Adrenal gland (tissue), 12 donors: ENCODE measurements around the gene OR10G3. TPM values are rescaled to one million over a fixed set of nuclear protein-coding genes. Genes with fewer than 3 reads are reported as not detected.
"Not testable (repeated sequence)": the region's sequence is repeated elsewhere in the genome, so short reads cannot be mapped to it uniquely, and the experiment has no call there.

Source experiments
- DNase-seq, 7 donors: peaks; one replicate each; pipeline ENCODE4 v3.0.0-alpha.2; 2019 to 2020
- H3K27ac ChIP-seq, 5 donors: fragments of 200-600 bp; sonication (generic) in 4 of 5; 1 replicate in 3 of 5; 2 replicates in 2 of 5; pipeline versions ENCODE4 v1.5.1 to v1.8.0; 2016 to 2020; ENCODE audit warnings: mild to moderate bottlenecking in 1 of 5
- H3K27me3 ChIP-seq: fragments of 200-600 bp; 2 replicates; pipeline ENCODE4 v1.8.0; 2021
- H3K36me3 ChIP-seq, 2 donors: fragments of 200-600 bp; replicated peaks in 1 of 2; 1 replicate in 1 of 2; 2 replicates in 1 of 2; pipeline versions ENCODE4 v1.5.1 to v1.8.0; 2018 to 2022
- H3K4me1 ChIP-seq, 2 donors: fragments of 200-600 bp; replicated peaks in 1 of 2; 1 replicate in 1 of 2; 2 replicates in 1 of 2; pipeline versions ENCODE4 v1.5.1 to v1.8.0; 2018 to 2021
- H3K4me3 ChIP-seq, 4 donors: fragments of 200-600 bp; sonication (generic) in 3 of 4; one replicate each; pipeline ENCODE4 v1.5.1; 2016 to 2018
- H3K9me3 ChIP-seq, 3 donors: fragments of 200-600 bp; sonication (generic) in 1 of 3; replicated peaks in 1 of 3; 1 replicate in 2 of 3; 2 replicates in 1 of 3; pipeline versions ENCODE4 v1.5.1 to v1.8.0; 2016 to 2021
- POLR2A ChIP-seq, 2 donors: fragments of 450-650 bp; IDR thresholded peaks; one replicate each; pipeline ENCODE4 v1.6.1; 2017; ENCODE audit warnings: antibody characterized with exemption in 2 of 2, mild to moderate bottlenecking in 2 of 2, moderate library complexity in 1 of 2
- WGBS, 4 donors: extraction: QIAGEN DNeasy Blood & Tissue Kit in 2 of 4; methylation state at CpG; one replicate each; pipeline versions ENCODE4 v1.1.5 to v1.1.7; 2013 to 2017; 5-methylcytosine and 5-hydroxymethylcytosine counted together
- intact Hi-C, 2 donors: fragments of 100-400 bp; cut with DNase I; formaldehyde crosslinking; loops; one replicate each; pipeline versions ENCODE4 v1.14.1 to v1.15.0; 2022 to 2023
- polyA plus RNA-seq, 3 donors: library from polyadenylated mRNA; stranded (reverse); fragments of 200-250 nt in 2 of 3; fragments of 350-450 nt in 1 of 3; fragmentation: Illumina TruSeq in 1 of 3; extraction: RNeasy Lipid Tissue Mini Kit (QIAGEN cat#74804) in 1 of 3; gene quantifications; one replicate each; pipeline ENCODE4 v1.2.3, GENCODE V29; 2013 to 2014
- total RNA-seq, 9 donors: library from RNA; depleted of rRNA in 4 of 9; stranded (reverse); fragments of >200 nt in 4 of 9; fragments of 120-200 nt in 1 of 9; fragmentation: NEBNext Ultra II Directional in 1 of 9; extraction: Animal tissue kit (Norgen Biotek cat#: 25700) in 1 of 9; gene quantifications; one replicate each; pipeline versions ENCODE4 v1.1.0 to v1.2.4, GENCODE V29; 2013 to 2023
- TF ChIP-seq, protein P1 (sequence below), 6 experiments: fragments of 450-650 bp in 4 of 6; fragments of 200-600 bp in 2 of 6; sonication (generic) in 1 of 6; IDR thresholded peaks; 1 replicate in 5 of 6; 2 replicates in 1 of 6; pipeline versions ENCODE4 v1.5.1 to v1.8.0; 2016 to 2021; ENCODE audit warnings: antibody characterized with exemption in 6 of 6, mild to moderate bottlenecking in 2 of 6, moderate library complexity in 1 of 6
- donor health status: healthy with polysubstance abuse.
- donor health status: Bipolar disorder and iron deficiency.
- donor health status: DM: yes; HTN: yes; CAD: no.
- donor health status: DM: no; HTN: no; CAD: no.
- donor health status: DM: no; HTN: no; CAD: no.
- donor health status: DM: yes; HTN: yes; CAD: no.

The OR10G3 gene
- total and polyA plus RNA-seq, 12 donors = not detected

DNA sequence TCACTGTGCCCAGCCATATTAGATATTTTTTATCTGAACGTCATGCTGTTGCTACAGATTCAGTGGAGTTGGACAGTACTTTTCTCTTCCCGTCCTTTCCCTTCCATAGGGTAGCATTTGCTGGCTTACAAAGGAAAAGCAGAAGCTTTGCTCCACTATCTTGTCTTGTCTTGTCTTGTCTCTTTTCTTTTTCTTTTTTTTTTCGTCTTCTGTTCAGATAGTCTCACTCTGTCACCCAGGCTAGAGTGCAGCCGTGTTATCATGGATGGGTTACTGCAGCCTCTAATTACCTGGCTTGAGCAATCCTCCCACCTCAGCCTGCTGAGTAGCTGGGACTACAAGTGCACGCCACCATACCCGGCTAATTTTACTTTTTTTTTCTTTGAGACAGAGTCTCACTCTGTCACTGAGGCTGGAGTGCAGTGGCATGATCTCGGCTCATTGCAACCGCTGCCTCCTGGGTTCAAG, 21.1 kb downstream of the OR10G3 start:
- H3K27me3 ChIP-seq = no peaks in the 10 kb centered on the region
- WGBS, 4 donors = 75 to 79% (median 76%) methylated on average over 8 of the region's 8 CpGs
- no peaks in the 10 kb centered on the region for H3K9me3 ChIP-seq
- peaks cover 0 to 14% of the 10 kb centered on the region in 2 donors for H3K4me1 ChIP-seq
- DNase-seq = no peak
- TF ChIP-seq, protein P1, sequence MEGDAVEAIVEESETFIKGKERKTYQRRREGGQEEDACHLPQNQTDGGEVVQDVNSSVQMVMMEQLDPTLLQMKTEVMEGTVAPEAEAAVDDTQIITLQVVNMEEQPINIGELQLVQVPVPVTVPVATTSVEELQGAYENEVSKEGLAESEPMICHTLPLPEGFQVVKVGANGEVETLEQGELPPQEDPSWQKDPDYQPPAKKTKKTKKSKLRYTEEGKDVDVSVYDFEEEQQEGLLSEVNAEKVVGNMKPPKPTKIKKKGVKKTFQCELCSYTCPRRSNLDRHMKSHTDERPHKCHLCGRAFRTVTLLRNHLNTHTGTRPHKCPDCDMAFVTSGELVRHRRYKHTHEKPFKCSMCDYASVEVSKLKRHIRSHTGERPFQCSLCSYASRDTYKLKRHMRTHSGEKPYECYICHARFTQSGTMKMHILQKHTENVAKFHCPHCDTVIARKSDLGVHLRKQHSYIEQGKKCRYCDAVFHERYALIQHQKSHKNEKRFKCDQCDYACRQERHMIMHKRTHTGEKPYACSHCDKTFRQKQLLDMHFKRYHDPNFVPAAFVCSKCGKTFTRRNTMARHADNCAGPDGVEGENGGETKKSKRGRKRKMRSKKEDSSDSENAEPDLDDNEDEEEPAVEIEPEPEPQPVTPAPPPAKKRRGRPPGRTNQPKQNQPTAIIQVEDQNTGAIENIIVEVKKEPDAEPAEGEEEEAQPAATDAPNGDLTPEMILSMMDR (IDR thresholded peaks at IDR 0.05) = no peak
- TF ChIP-seq POLR2A (IDR thresholded peaks at IDR 0.05) = no peak
- intact Hi-C loops = loop anchor here (5.0 to 10.0 kb wide), 2 partner anchors 61 to 64 kb away; no protein-coding TSS in a partner anchor
- H3K36me3 ChIP-seq = no peaks in the 10 kb centered on the region
- H3K4me3 ChIP-seq = no peak overlapping the region
- H3K27ac ChIP-seq = no peak overlapping the region

GRCh38 chr14:21557084-21557901, 22.6 kb downstream of the OR10G3 start:
- Histone ChIP-seq H3K9me3 (no peaks in the 10 kb centered on the region), H3K36me3 (no peaks in the 10 kb centered on the region), H3K27me3 (no peaks in the 10 kb centered on the region), H3K27ac (peak overlapping the region in 3 of 5 donors; percentile 10 to 74 (median 52)), H3K4me3 (peak overlapping the region in 1 of 4 donors; percentile 41), H3K4me1 (peaks cover 0 to 14% of the 10 kb centered on the region in 2 donors)
- TF ChIP-seq POLR2A (IDR thresholded peaks at IDR 0.05) = no peak
- TF ChIP-seq, protein P1 (IDR thresholded peaks at IDR 0.05) = peak; percentile 69 to 92 (median 72)
- 6 to 9% (median 8%) methylated on average over 11 of the region's 11 CpGs for WGBS, 4 donors
- intact Hi-C loops = loop anchor here (5.0 to 10.0 kb wide), 2 partner anchors 60 to 62 kb away; no protein-coding TSS in a partner anchor
- DNase-seq = peak; percentile 74 to 92 (median 78)

DNA sequence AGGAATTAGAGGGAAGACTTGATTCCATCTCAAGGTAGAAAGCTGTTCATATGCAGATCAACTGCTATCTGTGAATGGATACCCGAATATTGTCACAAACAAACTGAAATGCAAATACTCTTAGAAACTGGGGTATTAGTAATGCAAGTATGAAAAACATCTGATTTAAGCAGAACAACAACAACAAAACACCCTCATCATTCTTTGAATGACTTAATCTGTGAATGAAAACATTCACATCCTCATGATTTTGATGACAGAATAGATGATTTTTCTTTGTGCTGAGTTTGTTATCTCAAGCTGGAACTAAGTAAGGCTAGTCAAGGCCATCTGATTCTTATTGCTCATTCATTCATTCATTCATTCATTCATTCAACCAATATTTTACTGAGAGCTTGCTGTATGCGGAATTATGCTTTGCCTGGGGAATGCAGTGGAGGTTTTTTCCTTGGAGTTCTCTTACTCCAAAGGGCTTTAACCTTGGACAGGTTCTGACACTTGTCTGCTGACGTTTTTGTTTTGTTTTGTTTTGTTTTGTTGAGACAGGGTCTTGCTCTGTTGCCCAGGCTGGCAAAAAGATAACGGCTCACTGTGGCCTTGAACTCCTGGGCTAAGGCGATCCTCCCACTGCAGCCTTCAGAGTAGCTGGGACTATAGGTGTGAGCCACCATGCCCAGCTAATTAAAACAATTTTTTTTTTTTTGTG, 23.3 kb downstream of the OR10G3 start:
- Histone ChIP-seq H3K27ac (no peak overlapping the region), H3K27me3 (no peaks in the 10 kb centered on the region), H3K4me3 (no peak overlapping the region), H3K36me3 (no peaks in the 10 kb centered on the region), H3K4me1 (peaks cover 0 to 14% of the 10 kb centered on the region in 2 donors), H3K9me3 (no peaks in the 10 kb centered on the region)
- peak in 1 of 7 donors; percentile 14 for DNase-seq
- WGBS, 4 donors = 28 to 44% (median 33%) methylated on average over 5 of the region's 5 CpGs
- TF ChIP-seq POLR2A (IDR thresholded peaks at IDR 0.05) = no peak
- TF ChIP-seq, protein P1 (IDR thresholded peaks at IDR 0.05) = no peak
- intact Hi-C loops = loop anchor here (5.0 to 10.0 kb wide), 2 partner anchors 59 to 62 kb away; no protein-coding TSS in a partner anchor

DNA sequence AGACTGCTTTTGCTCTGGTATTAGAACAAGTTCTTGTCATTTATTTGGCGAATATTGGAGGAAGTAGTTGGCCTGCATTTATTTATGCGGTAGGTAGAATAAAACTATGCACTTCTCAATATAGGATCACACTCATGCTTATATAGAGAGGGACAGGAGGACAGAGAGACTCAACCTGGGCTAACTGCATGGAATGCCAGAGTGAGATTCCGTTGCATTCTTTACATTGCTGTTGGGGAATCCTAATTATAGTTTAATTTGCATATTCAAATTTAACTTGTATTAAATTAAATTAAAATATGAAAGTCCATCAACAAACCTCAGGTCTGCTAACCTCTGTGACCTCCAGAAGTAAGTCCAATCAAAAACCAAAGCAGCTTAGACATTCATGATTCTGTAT, 26.6 kb downstream of the OR10G3 start:
- intact Hi-C loops = loop anchor here in 1 of 2 donors (10.0 kb wide), 1 partner anchor 58 kb away; no protein-coding TSS in a partner anchor
- TF ChIP-seq, protein P1 (IDR thresholded peaks at IDR 0.05) = no peak
- no peak for TF ChIP-seq POLR2A (IDR thresholded peaks at IDR 0.05)
- no peak overlapping the region for H3K27ac ChIP-seq
- H3K4me3 ChIP-seq = no peak overlapping the region
- H3K9me3 ChIP-seq = no peaks in the 10 kb centered on the region
- DNase-seq = no peak
- H3K4me1 ChIP-seq = peaks cover 0 to 14% of the 10 kb centered on the region in 2 donors
- H3K36me3 ChIP-seq = no peaks in the 10 kb centered on the region
- H3K27me3 ChIP-seq = no peaks in the 10 kb centered on the region
- 89 to 95% (median 92%) methylated on average over 3 of the region's 3 CpGs for WGBS, 4 donors

DNA sequence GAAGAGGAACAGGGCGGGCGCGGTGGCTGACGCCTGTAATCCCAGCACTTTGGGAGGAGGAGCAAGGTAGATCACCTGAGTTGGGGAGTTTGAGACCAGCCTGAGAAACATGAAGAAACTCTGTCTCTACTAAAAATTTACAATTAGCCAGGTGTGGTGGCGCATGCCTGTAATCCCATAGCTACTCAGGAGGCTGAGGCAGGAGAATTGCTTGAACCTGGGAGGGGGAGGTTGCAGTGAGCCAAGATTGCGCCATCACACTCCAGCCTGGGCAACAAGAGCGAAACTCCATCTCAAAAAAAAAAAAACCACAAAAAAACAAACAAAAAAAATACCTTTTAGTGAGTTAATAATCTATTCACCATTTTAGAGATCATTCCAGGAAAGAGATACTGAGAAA, 35.3 kb downstream of the OR10G3 start:
- 86 to 94% (median 91%) methylated on average over 7 of the region's 7 CpGs for WGBS, 4 donors
- H3K4me3 ChIP-seq, H3K36me3 ChIP-seq, H3K4me1 ChIP-seq, H3K27me3 ChIP-seq, H3K9me3 ChIP-seq, H3K27ac ChIP-seq, DNase-seq, intact Hi-C loops: not testable (repeated sequence)
